Vagina (tissue), 2 donors: Measurements from ENCODE around the gene ROBO4. TPM values are rescaled to one million over a fixed set of nuclear protein-coding genes. Genes with fewer than 3 reads are reported as not detected.

ENCODE experiments used
- DNase-seq, 2 donors: peaks; one replicate each; pipeline ENCODE4 v3.0.0-alpha.2; 2017; ENCODE audit errors: extremely low spot score in 2 of 2
- H3K27ac ChIP-seq: fragments of 200-600 bp; sonication (generic); one replicate; pipeline ENCODE4 v1.5.1; 2019
- H3K27me3 ChIP-seq: fragments of 200-600 bp; sonication (generic); one replicate; pipeline ENCODE4 v1.5.1; 2019
- H3K36me3 ChIP-seq, 2 donors: fragments of 200-600 bp; sonication (generic); one replicate each; pipeline ENCODE4 v1.5.1; 2017 to 2019
- H3K4me1 ChIP-seq: fragments of 200-600 bp; sonication (generic); one replicate; pipeline ENCODE4 v1.5.1; 2019
- H3K4me3 ChIP-seq, 2 donors: fragments of 200-600 bp; sonication (generic); 1 replicate in 1 of 2; 2 replicates in 1 of 2; pipeline ENCODE4 v1.5.1; 2016 to 2019
- H3K9me3 ChIP-seq: fragments of 200-600 bp; sonication (generic); one replicate; pipeline ENCODE4 v1.5.1; 2019
- CTCF ChIP-seq, 3 experiments: fragments of 450-650 bp in 2 of 3; fragments of 200-600 bp in 1 of 3; sonication (generic) in 1 of 3; IDR thresholded peaks; one replicate each; pipeline ENCODE4 v1.5.1; 2017 to 2019; ENCODE audit warnings: antibody characterized with exemption in 3 of 3, mild to moderate bottlenecking in 2 of 3, moderate library complexity in 2 of 3
- POLR2A ChIP-seq, 2 donors: fragments of 450-650 bp; IDR thresholded peaks; one replicate each; pipeline ENCODE4 v1.6.1; 2017; ENCODE audit warnings: antibody characterized with exemption in 2 of 2, mild to moderate bottlenecking in 2 of 2, moderate library complexity in 2 of 2
- POLR2AphosphoS5 ChIP-seq, 2 donors: sonication (generic); formaldehyde crosslinking; IDR thresholded peaks; one replicate each; pipeline ENCODE4 v1.9.0; 2017; ENCODE audit warnings: antibody characterized with exemption in 2 of 2, mild to moderate bottlenecking in 2 of 2, low read depth in 1 of 2; ENCODE audit not compliant: insufficient read depth in 1 of 2
- intact Hi-C: fragments of 100-400 bp; cut with DNase I; formaldehyde crosslinking; loops from one replicate; pipeline ENCODE4 v1.15.1; 2023
- total RNA-seq: library from RNA; depleted of rRNA; stranded (reverse); fragments of >200 nt; gene quantifications from one replicate; pipeline ENCODE4 v1.2.3, GENCODE V29; 2016

Gene ROBO4
- total RNA-seq, 1 donor from 2014 or later = 39.8 TPM

DNA sequence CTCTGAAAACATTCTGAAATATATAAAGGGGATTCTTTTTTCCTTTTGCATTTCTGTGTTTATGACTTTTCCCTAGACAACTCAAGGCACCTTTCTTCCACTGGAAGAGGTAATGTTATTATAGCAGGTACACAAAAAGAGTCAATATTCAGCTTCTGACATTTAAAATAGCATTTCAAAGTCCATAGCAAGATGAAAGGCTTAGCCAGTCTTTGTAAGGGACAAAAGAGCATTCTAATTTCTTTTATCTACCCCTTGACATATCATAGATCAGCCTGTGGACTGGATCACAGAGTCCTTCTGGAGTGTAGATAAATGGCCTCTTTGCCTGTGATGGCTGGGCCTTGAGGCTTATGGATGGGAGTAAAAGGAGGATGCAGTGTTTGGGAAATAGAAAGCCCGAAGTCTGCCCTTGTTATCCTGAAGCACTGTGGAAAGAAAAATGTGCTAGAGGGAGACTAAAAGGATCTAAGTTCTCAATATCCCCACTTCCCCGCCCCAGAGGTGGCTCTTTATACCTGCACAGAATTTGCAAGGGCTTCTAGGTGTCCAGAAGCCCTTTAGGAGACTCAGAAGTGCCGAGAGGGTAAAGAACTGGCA is 39.8 kb upstream of the ROBO4 start:
- H3K4me3 ChIP-seq = no peak overlapping the region
- intact Hi-C loops = no loop called here
- no peaks in the 10 kb centered on the region for H3K4me1 ChIP-seq
- no peak for DNase-seq
- TF ChIP-seq POLR2AphosphoS5 (IDR thresholded peaks at IDR 0.05; ENCODE audit: insufficient read depth in 1 of 2, low read depth in 1 of 2) (no peak), CTCF (IDR thresholded peaks at IDR 0.05) (no peak)
- H3K27ac ChIP-seq = no peak overlapping the region
- H3K36me3 ChIP-seq = no peaks in the 10 kb centered on the region
- no peaks in the 10 kb centered on the region for H3K27me3 ChIP-seq
- H3K9me3 ChIP-seq = no peaks in the 10 kb centered on the region

DNA sequence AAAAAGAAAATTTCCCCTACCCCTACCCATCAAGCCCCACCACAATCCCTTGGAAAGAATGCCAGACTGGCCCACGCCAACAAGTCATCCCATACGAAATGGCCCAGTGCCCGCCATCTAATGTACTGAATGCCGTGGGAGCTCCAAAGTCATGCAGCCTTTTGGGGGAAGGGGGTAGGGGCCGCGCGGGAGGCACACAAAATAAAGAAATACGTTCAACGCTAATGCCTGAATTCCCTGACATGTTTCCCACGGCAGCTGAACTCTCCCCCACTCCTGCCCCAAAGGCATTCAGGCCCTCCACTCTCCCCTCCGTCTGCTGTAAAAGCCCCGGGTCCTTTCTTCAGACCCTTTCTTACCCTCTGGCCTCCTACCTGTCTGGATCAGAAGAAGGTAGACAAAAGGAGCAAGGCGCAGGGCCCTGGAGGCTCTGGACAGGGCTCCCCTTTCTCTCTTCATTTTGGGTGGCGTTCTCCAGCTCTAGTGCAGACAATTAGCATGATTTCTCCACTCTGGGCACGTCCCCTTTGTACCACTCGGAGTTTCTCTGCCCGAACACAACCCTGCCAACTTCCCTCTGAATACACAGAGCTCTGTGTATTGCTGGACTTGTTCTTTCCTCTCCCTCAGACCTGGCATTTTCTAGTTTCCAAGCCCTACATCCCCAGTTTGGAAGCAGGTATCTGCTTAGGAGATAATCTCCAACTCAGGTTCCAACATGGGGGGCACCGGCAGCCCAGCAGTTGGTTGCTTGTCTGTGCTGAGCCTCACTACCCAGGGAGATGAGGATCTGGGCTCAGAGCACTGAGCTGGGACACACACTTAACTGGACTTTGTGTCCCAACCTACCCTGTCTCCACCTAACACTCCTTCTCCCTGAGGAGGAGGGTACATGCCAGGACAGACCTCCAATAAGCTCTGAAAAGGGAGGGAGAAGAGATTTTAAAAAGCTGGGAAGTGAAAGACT is 38.2 kb upstream of the ROBO4 start, which contains the start of gene HEPACAM:
TSS of gene HEPACAM (minus strand) at position 500 of the 967 bp plus-strand sequence. CDS start at position 459, 41 bp downstream.
- Histone ChIP-seq H3K36me3 (no peaks in the 10 kb centered on the region), H3K4me3 (no peak within 1 kb of the TSS), H3K4me1 (no peaks in the 10 kb centered on the region), H3K9me3 (no peaks in the 10 kb centered on the region), H3K27me3 (no peaks in the 10 kb centered on the region), H3K27ac (no peak within 1 kb of the TSS)
- no peak for DNase-seq
- intact Hi-C loops = no loop called here
- no peak for TF ChIP-seq CTCF (IDR thresholded peaks at IDR 0.05)
- no peak for TF ChIP-seq POLR2A (IDR thresholded peaks at IDR 0.05)
- TF ChIP-seq POLR2AphosphoS5 (IDR thresholded peaks at IDR 0.05; ENCODE audit: insufficient read depth in 1 of 2, low read depth in 1 of 2) = no peak

GRCh38 chr11:124934862-124935547 is 37.3 kb upstream of the ROBO4 start:
- Histone ChIP-seq H3K4me3 (no peak overlapping the region), H3K9me3 (no peaks in the 10 kb centered on the region), H3K27ac (no peak overlapping the region), H3K4me1 (no peaks in the 10 kb centered on the region), H3K36me3 (no peaks in the 10 kb centered on the region), H3K27me3 (no peaks in the 10 kb centered on the region)
- intact Hi-C loops = no loop called here
- no peak for DNase-seq
- TF ChIP-seq CTCF (IDR thresholded peaks at IDR 0.05) (no peak), POLR2A (IDR thresholded peaks at IDR 0.05) (no peak), POLR2AphosphoS5 (IDR thresholded peaks at IDR 0.05; ENCODE audit: insufficient read depth in 1 of 2, low read depth in 1 of 2) (no peak)

DNA sequence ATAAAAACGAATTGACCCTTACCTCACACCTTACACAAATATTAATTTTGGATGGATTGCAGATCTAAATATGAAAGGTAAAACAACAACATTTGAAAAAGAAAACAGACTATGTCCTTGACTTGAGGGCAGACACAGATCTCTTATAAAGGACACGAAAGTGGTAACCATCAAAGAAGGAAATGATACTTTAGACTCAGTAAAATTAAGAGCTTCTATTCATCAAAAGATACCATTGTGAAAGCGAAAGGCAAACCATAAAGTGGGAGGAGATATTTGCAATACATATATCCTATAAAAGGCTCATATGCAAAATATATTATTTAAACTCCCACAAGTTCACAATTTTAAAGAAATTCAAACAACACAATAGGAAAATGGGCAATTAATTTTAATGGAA is 33.1 kb upstream of the ROBO4 start:
- Histone ChIP-seq H3K4me1 (no peaks in the 10 kb centered on the region), H3K36me3 (no peaks in the 10 kb centered on the region), H3K27me3 (no peaks in the 10 kb centered on the region), H3K27ac (no peak overlapping the region), H3K4me3 (no peak overlapping the region), H3K9me3 (no peaks in the 10 kb centered on the region)
- no peak for TF ChIP-seq POLR2AphosphoS5 (IDR thresholded peaks at IDR 0.05; ENCODE audit: insufficient read depth in 1 of 2, low read depth in 1 of 2)
- intact Hi-C loops = no loop called here
- DNase-seq = no peak

DNA sequence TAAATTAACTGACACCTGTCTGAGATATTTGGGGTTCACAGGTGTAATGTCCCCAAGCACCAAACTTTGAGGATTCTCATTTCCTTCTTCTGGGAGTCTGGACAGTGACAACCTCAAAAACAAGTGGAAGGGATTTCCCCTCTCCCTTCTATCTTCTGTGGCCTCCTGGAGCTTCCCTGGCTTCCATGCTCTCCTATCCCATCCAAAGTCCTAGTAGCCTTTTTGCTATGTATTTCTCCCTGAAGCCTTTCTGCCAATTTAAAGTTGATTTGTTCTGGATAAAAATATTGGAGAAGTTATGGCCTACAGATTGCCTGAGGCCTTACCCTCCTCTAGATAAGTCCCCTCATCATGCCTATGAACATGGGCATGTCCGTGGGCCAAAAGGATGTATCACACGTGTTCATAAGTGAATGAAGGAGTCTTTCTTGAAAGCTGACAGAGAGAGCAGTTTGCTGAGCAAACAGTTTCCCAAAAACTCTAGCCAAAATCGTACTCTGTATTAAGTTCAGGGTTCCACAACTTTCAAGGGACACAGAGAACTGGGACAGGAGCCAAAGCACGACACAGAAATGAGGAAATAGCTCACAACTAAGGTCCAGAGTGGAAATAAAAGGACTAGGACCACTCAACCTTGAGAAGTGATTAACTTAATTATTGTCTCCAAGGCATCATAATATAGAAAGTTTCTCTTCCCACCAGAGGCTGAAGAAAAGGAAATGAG is 31.4 kb upstream of the ROBO4 start:
- H3K36me3 ChIP-seq = no peaks in the 10 kb centered on the region
- intact Hi-C loops = no loop called here
- H3K4me1 ChIP-seq = no peaks in the 10 kb centered on the region
- H3K4me3 ChIP-seq = no peak overlapping the region
- no peaks in the 10 kb centered on the region for H3K9me3 ChIP-seq
- TF ChIP-seq POLR2AphosphoS5 (IDR thresholded peaks at IDR 0.05; ENCODE audit: insufficient read depth in 1 of 2, low read depth in 1 of 2) (no peak), CTCF (IDR thresholded peaks at IDR 0.05) (no peak)
- H3K27ac ChIP-seq = no peak overlapping the region
- no peak for DNase-seq
- no peaks in the 10 kb centered on the region for H3K27me3 ChIP-seq
